Epithelial cell of esophagus (primary cell): ENCODE results near the gene VGF.
A peak's percentile ranks its signal among the peaks of the same experiment; 100 is the strongest.

Experiments
- DNase-seq: peaks from one replicate; pipeline ENCODE4 v3.0.0; 2010; ENCODE audit warnings: low read depth
- H3K4me3 ChIP-seq: 2 replicates; pipeline ENCODE4 v1.5.1; 2011; ENCODE audit warnings: mild to moderate bottlenecking, low read length, control low read depth
- TF ChIP-seq, protein P1 (sequence below): IDR thresholded peaks from 2 replicates; pipeline ENCODE4 v1.5.1; 2011; ENCODE audit warnings: low read depth, mild to moderate bottlenecking, low read length, control low read depth, inconsistent platforms; ENCODE audit not compliant: insufficient read depth; ENCODE audit errors: missing control alignments

VGF gene

DNA sequence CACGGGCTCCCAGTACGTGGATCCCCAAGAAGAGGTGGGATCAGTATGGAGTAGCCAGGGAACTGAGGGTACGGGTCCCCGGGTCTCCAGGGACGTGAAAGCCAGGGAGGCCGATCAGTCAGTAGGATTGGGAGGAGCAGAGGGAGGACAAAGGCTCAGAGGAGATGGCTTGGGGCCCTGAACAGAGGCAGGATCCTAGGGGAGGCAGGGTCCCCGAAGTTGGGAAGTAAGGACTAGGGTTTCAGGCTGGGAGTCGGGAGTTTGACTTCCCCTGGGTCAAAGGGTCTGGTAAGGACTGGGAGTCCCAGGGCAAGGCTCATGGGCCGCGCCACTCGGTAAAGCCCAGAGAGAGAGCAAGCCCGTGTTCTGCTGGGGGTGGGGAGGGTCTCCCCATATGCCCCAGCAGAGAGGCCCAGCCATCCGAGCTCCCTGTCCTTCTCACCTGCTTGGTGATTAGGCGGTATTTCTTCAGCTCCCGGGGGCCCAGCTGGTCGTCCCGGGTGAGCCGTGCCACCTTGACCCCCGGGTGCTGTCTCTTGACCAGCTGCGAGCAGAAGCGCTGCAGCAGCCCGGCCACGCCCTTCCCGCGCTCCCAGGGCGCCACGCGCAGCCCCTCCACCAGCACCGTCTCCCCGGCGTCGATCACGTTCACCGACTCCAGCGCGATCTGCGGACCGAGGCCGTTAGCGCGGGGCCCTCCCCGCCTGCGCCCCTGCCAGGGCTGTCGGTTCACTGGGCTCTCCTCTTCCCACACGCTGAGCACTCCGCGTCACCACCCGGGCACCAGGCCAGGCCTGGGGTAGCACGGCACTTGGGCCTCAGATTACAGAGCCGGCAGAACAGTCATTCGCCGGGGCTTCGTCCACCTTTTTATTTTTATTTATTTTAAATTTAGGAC, 7.7 kb upstream of the VGF start:
- TF ChIP-seq, protein P1, sequence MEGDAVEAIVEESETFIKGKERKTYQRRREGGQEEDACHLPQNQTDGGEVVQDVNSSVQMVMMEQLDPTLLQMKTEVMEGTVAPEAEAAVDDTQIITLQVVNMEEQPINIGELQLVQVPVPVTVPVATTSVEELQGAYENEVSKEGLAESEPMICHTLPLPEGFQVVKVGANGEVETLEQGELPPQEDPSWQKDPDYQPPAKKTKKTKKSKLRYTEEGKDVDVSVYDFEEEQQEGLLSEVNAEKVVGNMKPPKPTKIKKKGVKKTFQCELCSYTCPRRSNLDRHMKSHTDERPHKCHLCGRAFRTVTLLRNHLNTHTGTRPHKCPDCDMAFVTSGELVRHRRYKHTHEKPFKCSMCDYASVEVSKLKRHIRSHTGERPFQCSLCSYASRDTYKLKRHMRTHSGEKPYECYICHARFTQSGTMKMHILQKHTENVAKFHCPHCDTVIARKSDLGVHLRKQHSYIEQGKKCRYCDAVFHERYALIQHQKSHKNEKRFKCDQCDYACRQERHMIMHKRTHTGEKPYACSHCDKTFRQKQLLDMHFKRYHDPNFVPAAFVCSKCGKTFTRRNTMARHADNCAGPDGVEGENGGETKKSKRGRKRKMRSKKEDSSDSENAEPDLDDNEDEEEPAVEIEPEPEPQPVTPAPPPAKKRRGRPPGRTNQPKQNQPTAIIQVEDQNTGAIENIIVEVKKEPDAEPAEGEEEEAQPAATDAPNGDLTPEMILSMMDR, result no peak
- peak; percentile 74 for DNase-seq
- H3K4me3 ChIP-seq, result no peak overlapping the region

GRCh38 chr7:101172005-101172853, 6.9 kb upstream of the VGF start:
- H3K4me3 ChIP-seq, result no peak overlapping the region
- no peak for DNase-seq
- TF ChIP-seq, protein P1, result no peak

GRCh38 chr7:101171442-101171837, 6.1 kb upstream of the VGF start:
- DNase-seq, result no peak
- H3K4me3 ChIP-seq, result no peak overlapping the region
- TF ChIP-seq, protein P1, result peak; percentile 7

GRCh38 chr7:101170617-101171441, 5.5 kb upstream of the VGF start:
- no peak overlapping the region for H3K4me3 ChIP-seq
- DNase-seq, result no peak
- TF ChIP-seq, protein P1, result no peak

- TF ChIP-seq, protein P1, result peak; percentile 87
- no peak overlapping the region for H3K4me3 ChIP-seq
- DNase-seq, result peak; percentile 63
Observed at GRCh38 chr7:101169838-101170551, 4.6 kb upstream of the VGF start.
